Liver (tissue), 3 donors: ENCODE data around the gene NTMT2.

Source experiments
- GABPA ChIP-seq, 2 donors: IDR thresholded peaks in 1 of 2; conservative IDR thresholded peaks in 1 of 2; 2 replicates each; pipeline ENCODE4 v1.6.1; 2016; ENCODE audit warnings: antibody characterized with exemption in 2 of 2, mild to moderate bottlenecking in 1 of 2, moderate library complexity in 1 of 2
- SP1 ChIP-seq: IDR thresholded peaks from 2 replicates; pipeline ENCODE4 v1.6.1; 2018; ENCODE audit warnings: antibody characterized with exemption, mild to moderate bottlenecking
- TF ChIP-seq, protein P1 (sequence below): fragments of 150-350 bp; IDR thresholded peaks from 2 replicates; pipeline ENCODE4 v1.5.1; 2017; ENCODE audit warnings: improper control_type of control experiment, low read depth, low read length; ENCODE audit not compliant: missing input control
- donor health status: healthy.
- donor health status: healthy.

GRCh38 chr1:170146720-170147263 is 1.0 kb downstream of the NTMT2 start:
- TF ChIP-seq, protein P1, sequence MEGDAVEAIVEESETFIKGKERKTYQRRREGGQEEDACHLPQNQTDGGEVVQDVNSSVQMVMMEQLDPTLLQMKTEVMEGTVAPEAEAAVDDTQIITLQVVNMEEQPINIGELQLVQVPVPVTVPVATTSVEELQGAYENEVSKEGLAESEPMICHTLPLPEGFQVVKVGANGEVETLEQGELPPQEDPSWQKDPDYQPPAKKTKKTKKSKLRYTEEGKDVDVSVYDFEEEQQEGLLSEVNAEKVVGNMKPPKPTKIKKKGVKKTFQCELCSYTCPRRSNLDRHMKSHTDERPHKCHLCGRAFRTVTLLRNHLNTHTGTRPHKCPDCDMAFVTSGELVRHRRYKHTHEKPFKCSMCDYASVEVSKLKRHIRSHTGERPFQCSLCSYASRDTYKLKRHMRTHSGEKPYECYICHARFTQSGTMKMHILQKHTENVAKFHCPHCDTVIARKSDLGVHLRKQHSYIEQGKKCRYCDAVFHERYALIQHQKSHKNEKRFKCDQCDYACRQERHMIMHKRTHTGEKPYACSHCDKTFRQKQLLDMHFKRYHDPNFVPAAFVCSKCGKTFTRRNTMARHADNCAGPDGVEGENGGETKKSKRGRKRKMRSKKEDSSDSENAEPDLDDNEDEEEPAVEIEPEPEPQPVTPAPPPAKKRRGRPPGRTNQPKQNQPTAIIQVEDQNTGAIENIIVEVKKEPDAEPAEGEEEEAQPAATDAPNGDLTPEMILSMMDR, result no peak
- no peak for TF ChIP-seq SP1
- TF ChIP-seq GABPA (IDR thresholded peaks at IDR 0.05 in 1 of 2, conservative IDR thresholded peaks at IDR 0.05 in 1 of 2), result no peak
